Endothelial cell of umbilical vein (primary cell): ENCODE measurements around the gene CEBPG. TPM values are rescaled to one million over a fixed set of nuclear protein-coding genes. Genes with fewer than 3 reads are reported as not detected.

Experiments used
- BruUV-seq: library from RNA; stranded (reverse); fragments of 400-500 nt; replicated peaks from 2 replicates; lab custom pipeline; 2021; lab: Mats Ljungman, UMichigan
- CTCF ChIA-PET: fragments of 300-600, 350-600 bp; sonication (Branson Sonifier 250); formaldehyde crosslinking; loops from one replicate; lab custom pipeline; 2021; ENCODE audit warnings: antibody characterized with exemption, inconsistent platforms; lab: Charles Lee
- POLR2A ChIA-PET: fragments of 300-600, 350-600 bp; sonication (Branson Sonifier 250); formaldehyde crosslinking; loops from one replicate; lab custom pipeline; 2021; ENCODE audit warnings: antibody characterized with exemption, inconsistent platforms; lab: Charles Lee
- DNase-seq: peaks from one replicate; pipeline ENCODE4 v3.0.0-alpha.2; 2011; ENCODE audit warnings: low read depth, low spot score
- FAIRE-seq: peaks from 2 replicates; lab custom pipeline; 2011; peaks lifted over from hg19 to GRCh38; lab: Jason Lieb, UNC
- H2AFZ ChIP-seq: 2 replicates; pipeline ENCODE4 v1.6.0; 2012; ENCODE audit warnings: low read depth, low read length, control low read depth, inconsistent platforms
- H3K27ac ChIP-seq: 2 replicates; pipeline ENCODE4 v1.5.1; 2011; ENCODE audit warnings: low read depth, mild to moderate bottlenecking, control low read depth, low read length, moderate library complexity; ENCODE audit not compliant: insufficient read depth
- H3K27me3 ChIP-seq, 2 experiments: 2 replicates each; pipeline versions ENCODE4 v1.6.0 to v1.6.1; 2011; ENCODE audit warnings: low read length in 2 of 2, mixed read lengths in 1 of 2; ENCODE audit not compliant: control insufficient read depth in 2 of 2, insufficient read depth in 2 of 2
- H3K36me3 ChIP-seq, 2 experiments: 2 replicates in 1 of 2; 3 replicates in 1 of 2; pipeline ENCODE4 v1.5.1; 2011; ENCODE audit warnings: low read length in 2 of 2, mild to moderate bottlenecking in 1 of 2, moderate library complexity in 1 of 2; ENCODE audit not compliant: control insufficient read depth in 2 of 2, insufficient read depth in 2 of 2; ENCODE audit errors: extremely low read depth in 1 of 2
- H3K4me1 ChIP-seq: 3 replicates; pipeline ENCODE4 v1.5.1; 2011; ENCODE audit warnings: mild to moderate bottlenecking, low read length; ENCODE audit not compliant: control insufficient read depth, insufficient read depth; ENCODE audit errors: extremely low read depth
- H3K4me2 ChIP-seq: 2 replicates; pipeline ENCODE4 v1.6.1; 2011; ENCODE audit warnings: low read length, control low read depth, mixed read lengths; ENCODE audit not compliant: insufficient read depth
- H3K4me3 ChIP-seq, 3 experiments: fragments of 200-600 bp in 1 of 3; sonication (generic), shearing (Covaris generic) in 1 of 3; replicated peaks in 1 of 3; 2 replicates each; pipeline ENCODE4 v1.5.1; 2011 to 2016; ENCODE audit warnings: control low read depth in 3 of 3, low read length in 3 of 3, mild to moderate bottlenecking in 2 of 3, inconsistent platforms in 1 of 3, low read depth in 1 of 3, moderate library complexity in 1 of 3; ENCODE audit not compliant: insufficient read depth in 1 of 3
- H3K79me2 ChIP-seq: 2 replicates; pipeline ENCODE4 v1.6.0; 2012; ENCODE audit warnings: low read length, inconsistent platforms; ENCODE audit not compliant: control insufficient read depth, insufficient read depth
- H3K9ac ChIP-seq: replicated peaks from 2 replicates; pipeline ENCODE3; 2011; ENCODE audit warnings: low read length, control low read depth; ENCODE audit not compliant: insufficient read depth; ENCODE audit errors: extremely low read depth
- H3K9me1 ChIP-seq: replicated peaks from 3 replicates; pipeline ENCODE4 v1.6.0; 2011; ENCODE audit warnings: mild to moderate bottlenecking, low read length; ENCODE audit not compliant: control insufficient read depth, insufficient read depth; ENCODE audit errors: extremely low read depth
- H3K9me3 ChIP-seq: replicated peaks from 2 replicates; pipeline ENCODE4 v1.5.1; 2012; ENCODE audit warnings: low read length, inconsistent platforms; ENCODE audit not compliant: control insufficient read depth, insufficient read depth
- H4K20me1 ChIP-seq: replicated peaks from 2 replicates; pipeline ENCODE3; 2011; ENCODE audit warnings: mild to moderate bottlenecking, low read length; ENCODE audit not compliant: control insufficient read depth, insufficient read depth; ENCODE audit errors: extremely low read depth
- CTCF ChIP-seq, 2 donors: IDR thresholded peaks; 1 replicate in 1 of 2; 2 replicates in 1 of 2; pipeline ENCODE4 v1.5.1; 2011; ENCODE audit warnings: low read length in 2 of 2, mild to moderate bottlenecking in 2 of 2, moderate library complexity in 2 of 2, control low read depth in 1 of 2, inconsistent platforms in 1 of 2, low read depth in 1 of 2; ENCODE audit not compliant: insufficient read depth in 1 of 2; ENCODE audit errors: extremely low read depth in 1 of 2
- EZH2 ChIP-seq: IDR thresholded peaks from 2 replicates; pipeline ENCODE4 v1.6.1; 2012; ENCODE audit warnings: borderline replicate concordance, low read depth, mild to moderate bottlenecking, moderate library complexity, low read length, inconsistent platforms; ENCODE audit not compliant: severe bottlenecking
- FOS ChIP-seq: IDR thresholded peaks from 2 replicates; pipeline ENCODE4 v1.6.1; 2011; ENCODE audit warnings: mild to moderate bottlenecking, low read length, moderate library complexity, borderline replicate concordance; ENCODE audit not compliant: insufficient read depth
- GATA2 ChIP-seq: IDR thresholded peaks from 2 replicates; pipeline ENCODE4 v1.7.0; 2011; ENCODE audit warnings: low read depth, mild to moderate bottlenecking, moderate library complexity, mixed read lengths, low read length; ENCODE audit not compliant: insufficient read length, insufficient read depth
- JUN ChIP-seq: IDR thresholded peaks from 2 replicates; pipeline ENCODE4 v1.6.1; 2011; ENCODE audit warnings: borderline replicate concordance, low read depth; ENCODE audit not compliant: insufficient read length, insufficient read depth
- MYC ChIP-seq: IDR thresholded peaks from one replicate; pipeline ENCODE4 v1.6.1; 2011; ENCODE audit warnings: mild to moderate bottlenecking, low read depth, low read length
- POLR2A ChIP-seq: IDR thresholded peaks from 2 replicates; pipeline ENCODE4 v1.6.1; 2012; ENCODE audit warnings: low read depth, mild to moderate bottlenecking, control low read depth, low read length
- POLR2AphosphoS5 ChIP-seq: IDR thresholded peaks from 2 replicates; pipeline ENCODE4 v1.6.1; 2012; ENCODE audit warnings: low read depth, mild to moderate bottlenecking, control low read depth, low read length, moderate library complexity; ENCODE audit not compliant: insufficient read depth
- dilution Hi-C: fragments of 300-500 bp; cut with MboI; formaldehyde crosslinking; loops from one replicate; pipeline ENCODE4 v1.15.0; 2019; ENCODE audit warnings: low sequenced_read_pairs; ENCODE audit not compliant: extremely low pct_ligation_motif_present
- intact Hi-C: fragments of 100-400 bp; cut with micrococcal nuclease; formaldehyde crosslinking; loops from one replicate; pipeline ENCODE4 v1.10.0; 2022
- polyA plus RNA-seq, 4 experiments: library from polyadenylated mRNA; depleted of rRNA in 3 of 4; stranded (reverse) in 3 of 4; unstranded in 1 of 4; fragments of >200 nt; gene quantifications; 2 replicates each; pipeline versions ENCODE4 v1.2.1 to v1.2.3, GENCODE V29; 2011 to 2012; ENCODE audit warnings: missing spikeins in 1 of 4
- total RNA-seq: library from RNA; stranded (reverse); gene quantifications from 2 replicates; pipeline ENCODE4 v1.2.3, GENCODE V29; 2021
- TF ChIP-seq, protein P1 (sequence below): IDR thresholded peaks from 2 replicates; pipeline ENCODE4 v1.6.1; 2011; ENCODE audit not compliant: insufficient read depth, insufficient read length

Gene CEBPG
- total and polyA plus RNA-seq, 2 donors (not counting 3 experiments of a cell fraction or from before 2014, with no cell fraction given): 10.2 to 24.6 TPM

DNA sequence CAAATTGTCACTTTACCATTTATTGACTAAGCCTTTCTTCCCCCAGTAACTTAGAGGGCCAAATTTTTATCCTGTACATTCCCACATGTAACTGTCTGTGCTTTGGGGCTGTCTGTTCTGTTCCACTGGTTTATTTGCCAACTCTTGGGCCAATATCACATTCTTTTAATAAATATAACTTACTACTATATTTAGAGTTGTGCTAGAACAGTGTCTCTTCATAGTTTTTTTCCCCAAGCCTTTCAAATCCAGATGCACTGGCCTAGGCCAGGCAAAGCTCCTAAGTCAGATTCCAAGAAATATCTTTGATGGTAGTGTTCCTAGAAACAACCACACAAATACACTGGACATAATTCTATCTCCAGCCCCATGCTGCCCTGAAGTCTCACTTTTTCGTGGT, 16.0 kb upstream of the CEBPG start:
- Histone ChIP-seq H3K9ac (no peak overlapping the region), H3K4me2 (no peak overlapping the region), H3K9me3 (no peaks in the 10 kb centered on the region), H3K36me3 (no peaks in the 10 kb centered on the region), H3K9me1 (no peaks in the 10 kb centered on the region), H3K79me2 (no peaks in the 10 kb centered on the region), H3K4me3 (no peak overlapping the region), H3K27ac (no peak overlapping the region), H2AFZ (no peak overlapping the region), H3K4me1 (no peaks in the 10 kb centered on the region), H4K20me1 (no peaks in the 10 kb centered on the region), H3K27me3 (no peaks in the 10 kb centered on the region)
- CTCF ChIA-PET: interaction anchor here (1.1 kb wide), 1 partner anchor 16 kb away, joined by 3 read pairs; no protein-coding TSS in a partner anchor
- BruUV-seq: no TSS peak
- intact Hi-C loops: no loop called here
- dilution Hi-C loops: no loop called here
- TF ChIP-seq JUN: no peak
- no peak for TF ChIP-seq MYC
- no peak for TF ChIP-seq POLR2A
- no peak for TF ChIP-seq FOS
- TF ChIP-seq GATA2: no peak
- TF ChIP-seq, protein P1, sequence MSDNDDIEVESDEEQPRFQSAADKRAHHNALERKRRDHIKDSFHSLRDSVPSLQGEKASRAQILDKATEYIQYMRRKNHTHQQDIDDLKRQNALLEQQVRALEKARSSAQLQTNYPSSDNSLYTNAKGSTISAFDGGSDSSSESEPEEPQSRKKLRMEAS: no peak
- no peak for TF ChIP-seq EZH2
- TF ChIP-seq POLR2AphosphoS5: no peak
- FAIRE-seq: no peak
- DNase-seq: no peak
- POLR2A ChIA-PET: no interaction called here

DNA sequence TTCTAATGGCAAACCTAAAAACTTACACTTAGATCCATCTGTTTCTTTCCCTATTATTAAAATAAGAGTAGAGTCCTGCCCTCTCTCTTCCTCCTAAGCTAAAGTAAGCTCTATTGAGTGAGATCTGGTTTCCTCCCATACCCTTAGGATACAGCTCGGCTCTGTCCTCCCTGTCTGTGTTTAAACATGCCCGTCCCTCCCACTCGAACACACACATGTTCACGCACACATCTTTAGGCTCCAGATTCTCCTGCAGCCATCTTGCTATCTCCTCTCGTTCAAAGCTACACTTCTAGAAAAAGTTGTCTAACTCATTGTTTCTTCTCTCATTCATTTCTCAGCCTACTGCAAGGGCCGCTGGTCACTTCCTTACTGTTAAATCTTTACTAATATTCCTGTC, 15.1 kb upstream of the CEBPG start:
- ChIA-PET POLR2A (no interaction called here), CTCF (interaction anchor here (1.1 to 1.4 kb wide), 3 partner anchors 17 to 420 kb away, joined by 3 to 4 read pairs (median 3); no protein-coding TSS in a partner anchor)
- dilution Hi-C loops (no loop called here), intact Hi-C loops (no loop called here)
- Histone ChIP-seq H4K20me1 (no peaks in the 10 kb centered on the region), H3K36me3 (no peaks in the 10 kb centered on the region), H3K9me1 (no peaks in the 10 kb centered on the region), H3K4me3 (no peak overlapping the region), H3K4me2 (no peak overlapping the region), H3K9ac (no peak overlapping the region), H3K79me2 (no peaks in the 10 kb centered on the region), H3K4me1 (no peaks in the 10 kb centered on the region), H3K27me3 (no peaks in the 10 kb centered on the region), H3K27ac (no peak overlapping the region), H2AFZ (no peak overlapping the region), H3K9me3 (no peaks in the 10 kb centered on the region)
- DNase-seq: no peak
- no TSS peak for BruUV-seq
- no peak for FAIRE-seq
- TF ChIP-seq FOS (no peak), JUN (no peak), GATA2 (no peak), POLR2AphosphoS5 (no peak), EZH2 (no peak), MYC (no peak), POLR2A (no peak), CTCF (IDR thresholded peaks at IDR 0.05; ENCODE audit: extremely low read depth in 1 of 2, insufficient read depth in 1 of 2, low read depth in 1 of 2, low read length in 2 of 2) (no peak)
- TF ChIP-seq, protein P1: no peak
